NOMO-1 treated with dmso at 0.1 percent for 144 hours (cell line): Measurements from ENCODE around the gene SLC25A39.
A peak's percentile ranks its signal among the peaks of the same experiment; 100 is the strongest.
"Not testable (repeated sequence)": the region's sequence is repeated elsewhere in the genome, so short reads cannot be mapped to it uniquely, and the experiment has no call there.

ENCODE experiments used
- DNase-seq: peaks from one replicate; lab custom pipeline; 2025; ENCODE audit not compliant: unreplicated experiment; lab: John Stamatoyannopoulos, UW

SLC25A39 gene

GRCh38 chr17:44354582-44355561, 30.2 kb upstream of the SLC25A39 start:
- no peak for DNase-seq

- no peak for DNase-seq
Measured at GRCh38 chr17:44353672-44354331, 29.2 kb upstream of the SLC25A39 start.

GRCh38 chr17:44352828-44353671, 28.4 kb upstream of the SLC25A39 start:
- no peak for DNase-seq

- no peak for DNase-seq
Measured at GRCh38 chr17:44351961-44352827, 27.6 kb upstream of the SLC25A39 start.

- DNase-seq = no peak
Measured at GRCh38 chr17:44351464-44351863, 26.8 kb upstream of the SLC25A39 start.

GRCh38 chr17:44350733-44351226, 26.2 kb upstream of the SLC25A39 start:
- peak; percentile 7 for DNase-seq

GRCh38 chr17:44349553-44350070, 25.0 kb upstream of the SLC25A39 start:
- no peak for DNase-seq

GRCh38 chr17:44348988-44349364, 24.4 kb upstream of the SLC25A39 start:
- DNase-seq = no peak

GRCh38 chr17:44348234-44348987, 23.8 kb upstream of the SLC25A39 start:
- DNase-seq = peak; percentile 95

GRCh38 chr17:44347206-44348055, 22.8 kb upstream of the SLC25A39 start:
- DNase-seq = not testable (repeated sequence)

GRCh38 chr17:44346064-44346844, 21.6 kb upstream of the SLC25A39 start:
- no peak for DNase-seq

- DNase-seq = peak; percentile 67
Measured at GRCh38 chr17:44345454-44346026, 20.9 kb upstream of the SLC25A39 start.

GRCh38 chr17:44344939-44345453, 20.4 kb upstream of the SLC25A39 start, which contains the start of gene GRN:
Gene GRN (plus strand): TSS chr17:44345302. CDS start chr17:44349165, 3,863 bp downstream.
- DNase-seq = peak; percentile 96

GRCh38 chr17:44343510-44344209, 19.0 kb upstream of the SLC25A39 start:
- no peak for DNase-seq

- DNase-seq = not testable (repeated sequence)
Measured at GRCh38 chr17:44340553-44340952, 15.9 kb upstream of the SLC25A39 start.

- DNase-seq = no peak
Measured at GRCh38 chr17:44338702-44339101, 14.1 kb upstream of the SLC25A39 start.
